Body of pancreas (tissue), 4 donors: ENCODE results near the gene BMP6. TPM values are rescaled to one million over a fixed set of nuclear protein-coding genes. Genes with fewer than 3 reads are reported as not detected.

ENCODE experiments used
- ATAC-seq: fragments of 150-250 bp; one replicate; pipeline ENCODE4 v1.9.1; 2016
- DNase-seq, 4 donors: peaks; one replicate each; pipeline ENCODE4 v3.0.0-alpha.2; 2019
- H3K27ac ChIP-seq, 4 donors: fragments of 200-600 bp; sonication (generic); 1 replicate in 3 of 4; 2 replicates in 1 of 4; pipeline versions ENCODE4 v1.5.1 to v1.6.1; 2016 to 2019; ENCODE audit warnings: mild to moderate bottlenecking in 1 of 4, mixed read lengths in 1 of 4, moderate library complexity in 1 of 4
- H3K27me3 ChIP-seq, 2 donors: fragments of 200-600 bp; sonication (generic); one replicate each; pipeline ENCODE4 v1.6.0; 2016; ENCODE audit warnings: mild to moderate bottlenecking in 1 of 2
- H3K36me3 ChIP-seq, 2 donors: fragments of 200-600 bp; sonication (generic); replicated peaks in 1 of 2; 2 replicates each; pipeline ENCODE4 v1.5.1; 2016; ENCODE audit warnings: low read depth in 2 of 2; ENCODE audit not compliant: insufficient read depth in 1 of 2
- H3K4me1 ChIP-seq: fragments of 200-600 bp; sonication (generic); one replicate; pipeline ENCODE4 v1.6.0; 2016
- H3K4me3 ChIP-seq, 2 donors: fragments of 200-600 bp; sonication (generic); 1 replicate in 1 of 2; 2 replicates in 1 of 2; pipeline ENCODE4 v1.5.1; 2016 to 2019
- H3K9me3 ChIP-seq, 3 donors: fragments of 200-600 bp; sonication (generic); 1 replicate in 2 of 3; 2 replicates in 1 of 3; pipeline ENCODE4 v1.5.1; 2016
- CTCF ChIP-seq, 7 experiments: fragments of 450-650 bp in 4 of 7; fragments of 200-600 bp in 3 of 7; sonication (generic) in 3 of 7; IDR thresholded peaks; one replicate each; pipeline ENCODE4 v1.5.1; 2016 to 2019; ENCODE audit warnings: antibody characterized with exemption in 7 of 7
- POLR2A ChIP-seq, 3 donors: fragments of 450-650 bp; IDR thresholded peaks; one replicate each; pipeline ENCODE4 v1.6.1; 2016; ENCODE audit warnings: antibody characterized with exemption in 3 of 3, mild to moderate bottlenecking in 2 of 3
- WGBS, 2 donors: methylation state at CpG; one replicate each; pipeline ENCODE4 v1.1.5; 2017; 5-methylcytosine and 5-hydroxymethylcytosine counted together
- intact Hi-C: fragments of 100-400 bp; cut with DNase I; formaldehyde crosslinking; loops from one replicate; pipeline ENCODE4 v1.15.1; 2023
- total RNA-seq, 2 donors: library from RNA; depleted of rRNA; stranded (reverse); fragments of >200 nt; gene quantifications; one replicate each; pipeline ENCODE4 v1.1.0, GENCODE V29; 2016

The BMP6 gene
- total RNA-seq, 2 donors from 2014 or later = 1.6 to 1.8 TPM

GRCh38 chr6:7818257-7819214 is 92.6 kb downstream of the BMP6 start:
- no peak for ATAC-seq
- no peak for DNase-seq
- intact Hi-C loops = no loop called here
- no peaks in the 10 kb centered on the region for H3K36me3 ChIP-seq
- no peaks in the 10 kb centered on the region for H3K9me3 ChIP-seq
- no peaks in the 10 kb centered on the region for H3K4me1 ChIP-seq
- no peak for TF ChIP-seq CTCF (IDR thresholded peaks at IDR 0.05)
- no peak for TF ChIP-seq POLR2A (IDR thresholded peaks at IDR 0.05)
- no peak overlapping the region for H3K4me3 ChIP-seq
- H3K27me3 ChIP-seq = no peaks in the 10 kb centered on the region
- WGBS, 2 donors = 69 to 77% methylated on average over 12 to 13 of the region's 13 CpGs
- no peak overlapping the region for H3K27ac ChIP-seq

DNA sequence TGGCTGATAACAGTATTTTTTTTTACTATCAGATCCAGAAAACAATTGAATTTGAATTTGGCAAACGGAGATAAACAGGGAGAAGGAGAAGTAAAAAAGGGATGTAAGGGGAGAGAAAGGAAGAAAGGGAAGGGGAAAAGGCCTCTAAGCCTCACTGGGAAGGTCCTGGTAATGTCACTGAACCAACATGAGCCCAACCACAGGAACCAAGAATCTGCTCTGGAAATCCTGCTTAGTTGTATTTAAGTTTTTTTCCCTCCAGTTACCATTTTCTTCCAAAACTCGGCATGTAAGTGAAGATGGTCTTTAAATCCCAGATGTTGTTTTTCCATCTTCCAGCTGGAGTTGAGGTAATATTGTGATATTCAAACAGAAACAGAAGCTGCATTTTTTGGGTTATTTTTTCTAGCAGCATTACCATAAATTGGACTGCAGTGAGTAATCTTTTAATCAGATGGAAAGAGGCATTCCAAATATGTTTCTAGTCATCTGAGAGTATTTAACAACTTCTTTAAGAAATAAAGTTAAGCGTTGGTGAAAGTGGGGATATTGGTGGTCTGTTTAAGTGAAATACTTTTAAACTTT is 93.6 kb downstream of the BMP6 start:
- H3K36me3 ChIP-seq = no peaks in the 10 kb centered on the region
- DNase-seq (no peak), ATAC-seq (no peak)
- no peaks in the 10 kb centered on the region for H3K9me3 ChIP-seq
- no peak for TF ChIP-seq POLR2A (IDR thresholded peaks at IDR 0.05)
- no peak for TF ChIP-seq CTCF (IDR thresholded peaks at IDR 0.05)
- H3K27me3 ChIP-seq = no peaks in the 10 kb centered on the region
- intact Hi-C loops = no loop called here
- 62 to 79% methylated on average over 3 of the region's 3 CpGs for WGBS, 2 donors
- H3K4me3 ChIP-seq = no peak overlapping the region
- H3K27ac ChIP-seq = no peak overlapping the region
- H3K4me1 ChIP-seq = no peaks in the 10 kb centered on the region

DNA sequence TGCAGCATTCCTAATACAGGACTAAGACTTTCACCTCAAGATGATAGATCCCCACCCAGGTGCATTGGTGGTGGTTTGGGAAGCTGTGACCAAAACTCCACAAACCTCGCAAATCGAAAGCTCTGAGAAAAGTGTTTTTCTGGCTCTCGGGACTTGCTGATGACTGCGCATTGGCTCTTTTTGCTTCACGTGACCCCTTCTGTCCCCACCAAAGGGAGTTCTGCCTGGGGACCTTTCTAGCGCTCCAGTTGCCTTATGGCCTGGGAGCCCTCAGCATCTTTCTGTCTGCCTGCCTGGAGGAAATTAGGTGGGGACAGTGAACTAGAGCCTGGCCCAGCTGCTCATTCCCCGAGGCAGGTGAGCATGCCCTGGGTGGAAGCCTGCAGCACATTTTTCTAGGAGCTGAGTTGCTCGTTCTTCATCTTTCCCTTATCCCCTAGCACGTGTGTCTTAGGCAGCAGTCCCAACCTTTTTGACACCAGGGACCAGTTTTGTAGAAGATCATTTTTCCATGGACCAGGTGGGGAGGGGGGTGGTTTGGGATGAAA is 94.5 kb downstream of the BMP6 start:
- H3K27ac ChIP-seq = no peak overlapping the region
- no peaks in the 10 kb centered on the region for H3K36me3 ChIP-seq
- DNase-seq = no peak
- 72 to 77% methylated on average over 9 of the region's 9 CpGs for WGBS, 2 donors
- no peaks in the 10 kb centered on the region for H3K9me3 ChIP-seq
- ATAC-seq = no peak
- H3K4me3 ChIP-seq = no peak overlapping the region
- intact Hi-C loops = no loop called here
- H3K4me1 ChIP-seq = no peaks in the 10 kb centered on the region
- TF ChIP-seq CTCF (IDR thresholded peaks at IDR 0.05) (no peak), POLR2A (IDR thresholded peaks at IDR 0.05) (no peak)
- H3K27me3 ChIP-seq = no peaks in the 10 kb centered on the region

GRCh38 chr6:7821426-7821825 is 95.5 kb downstream of the BMP6 start:
- intact Hi-C loops = no loop called here
- DNase-seq (no peak), ATAC-seq (no peak)
- no peak for TF ChIP-seq POLR2A (IDR thresholded peaks at IDR 0.05)
- TF ChIP-seq CTCF (IDR thresholded peaks at IDR 0.05) = no peak
- Histone ChIP-seq H3K27me3 (no peaks in the 10 kb centered on the region), H3K27ac (no peak overlapping the region), H3K4me1 (no peaks in the 10 kb centered on the region), H3K9me3 (no peaks in the 10 kb centered on the region), H3K36me3 (no peaks in the 10 kb centered on the region), H3K4me3 (no peak overlapping the region)
- WGBS, 2 donors = 82 to 87% methylated on average over 5 of the region's 5 CpGs
